ENCODE results near the gene GPR149.

- TF ChIP-seq CTCF (conservative IDR thresholded peaks at IDR 0.05) (no peak), ZFX (IDR thresholded peaks at IDR 0.05) (no peak)
Measured at GRCh38 chr3:154316974-154317767, 112.8 kb downstream of the GPR149 start.
